SK-MEL-5 (cell line): Measurements from ENCODE around the gene DALRD3. TPM values are rescaled to one million over a fixed set of nuclear protein-coding genes. Genes with fewer than 3 reads are reported as not detected.
A peak's percentile ranks its signal among the peaks of the same experiment; 100 is the strongest.
"Not testable (repeated sequence)": the region's sequence is repeated elsewhere in the genome, so short reads cannot be mapped to it uniquely, and the experiment has no call there.

Experiments used
- DNase-seq: peaks from one replicate; pipeline ENCODE4 v3.0.0-alpha.2; 2016; ENCODE audit warnings: low read depth, low spot score
- in situ Hi-C: cut with HindIII; loops from 2 replicates; pipeline ENCODE4 v1.10.0; 2016; ENCODE audit warnings: low sequenced_read_pairs, high pct_unique_total_duplicates, low pct_unique_long_range_greater_than_20kb
- total RNA-seq: library from RNA; depleted of rRNA; stranded (reverse); fragments of >200 nt; shearing (Covaris generic); gene quantifications from 2 replicates; pipeline ENCODE4 v1.2.3, GENCODE V29; 2014

The DALRD3 gene
- total RNA-seq, 1 experiment from 2014 or later, result 35.6 TPM

- in situ Hi-C loops, result no loop called here
These were observed 5.9 kb downstream of the DALRD3 start for GRCh38 chr3:49012441-49013017.

DNA sequence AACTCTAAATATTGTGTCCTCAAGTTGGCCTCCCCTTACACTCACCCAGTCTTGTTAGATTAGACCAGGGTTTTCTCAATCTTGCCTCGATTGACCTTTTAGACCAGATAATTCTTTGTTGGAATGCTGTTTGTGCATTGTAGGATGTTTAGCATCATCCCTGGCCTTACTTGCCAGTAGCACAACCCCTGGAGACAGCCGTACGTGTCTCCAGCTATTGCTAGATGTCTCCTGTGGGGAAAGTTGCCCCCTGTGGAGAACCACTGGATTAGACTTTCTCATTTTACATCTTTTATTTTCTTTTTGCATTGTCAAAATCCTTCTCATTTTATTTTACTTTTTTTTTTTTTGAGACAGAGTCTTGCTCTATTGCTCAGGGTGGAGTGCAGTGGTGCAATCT lies 9.0 kb downstream of the DALRD3 start:
- in situ Hi-C loops, result no loop called here
- DNase-seq, result no peak

More at GRCh38 chr3:49012441-49013017, 5.9 kb downstream of the DALRD3 start:
- DNase-seq, result no peak

GRCh38 chr3:49008627-49009026 lies 9.8 kb downstream of the DALRD3 start:
- DNase-seq, in situ Hi-C loops: not testable (repeated sequence)

- in situ Hi-C loops, result no loop called here
- peak; percentile 81 for DNase-seq
These were observed 10.4 kb downstream of the DALRD3 start for GRCh38 chr3:49007771-49008528.

DNA sequence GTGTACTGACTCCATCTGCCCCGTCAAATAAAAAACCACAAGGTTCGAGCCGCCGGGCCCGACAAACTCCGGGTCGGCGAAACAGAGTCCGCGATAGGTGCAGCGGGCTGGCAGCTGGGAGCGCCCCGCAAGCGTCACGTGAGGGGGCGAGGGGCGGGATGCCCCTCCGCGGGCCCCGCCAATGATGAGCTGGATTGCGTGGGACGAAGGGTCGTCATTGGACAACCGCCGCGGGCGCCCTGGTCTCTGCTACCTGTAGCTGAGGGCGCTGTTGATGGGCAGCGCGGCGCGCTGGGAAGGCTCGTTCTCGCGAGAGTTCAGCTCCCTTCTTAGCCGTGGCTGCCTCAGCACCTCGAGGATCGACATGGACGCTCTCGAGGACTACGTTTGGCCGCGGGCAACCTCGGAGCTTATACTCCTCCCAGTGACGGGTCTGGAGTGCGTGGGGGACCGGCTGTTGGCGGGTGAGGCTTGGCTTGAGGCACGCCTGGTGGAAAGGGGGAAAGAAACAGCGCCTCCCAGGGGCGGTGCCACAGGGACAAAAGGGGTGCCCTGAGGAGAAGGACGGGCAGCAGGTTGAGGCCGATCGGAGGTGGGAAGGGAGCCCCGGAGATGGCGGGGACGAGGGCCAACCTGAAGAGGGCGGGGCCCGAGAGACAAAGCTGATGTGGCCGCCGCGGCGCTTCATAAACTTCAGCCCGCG lies 11.2 kb downstream of the DALRD3 start, which contains the start of gene WDR6:
Gene WDR6 (plus strand): TSS at position 324 of the 703 bp plus-strand sequence. CDS start 41 bp downstream, at position 365.
- in situ Hi-C loops, result no loop called here
- peak; percentile 92 for DNase-seq

DNA sequence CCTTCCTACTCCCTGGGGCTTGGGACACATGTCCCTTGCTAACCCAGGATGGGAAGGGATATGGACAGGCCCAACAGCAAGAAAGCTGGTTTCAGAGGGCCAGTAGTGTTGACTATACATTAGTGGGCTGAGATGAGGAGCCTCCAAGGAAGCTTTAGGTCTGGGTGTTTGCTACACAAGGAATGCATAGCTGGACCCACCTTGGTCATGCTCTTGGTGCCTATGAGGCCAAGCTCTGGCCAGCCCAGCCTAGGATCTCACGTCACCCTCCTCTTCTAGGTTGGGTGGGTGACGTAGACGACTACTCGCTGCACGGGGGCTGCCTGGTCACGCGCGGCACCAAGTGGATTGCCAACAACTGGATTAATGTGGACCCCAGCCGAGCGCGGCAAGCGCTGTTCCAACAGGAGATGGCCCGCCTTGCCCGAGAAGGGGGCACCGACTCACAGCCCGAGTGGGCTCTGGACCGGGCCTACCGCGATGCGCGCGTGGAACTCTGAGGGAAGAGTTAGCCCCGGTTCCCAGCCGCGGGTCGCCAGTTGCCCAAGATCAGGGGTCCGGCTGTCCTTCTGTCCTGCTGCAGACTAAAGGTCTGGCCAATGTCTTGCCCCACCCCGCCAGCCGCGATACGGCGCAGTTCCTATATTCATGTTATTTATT lies 11.8 kb downstream of the DALRD3 start:
- in situ Hi-C loops, result no loop called here
- DNase-seq, result no peak

- no peak for DNase-seq
- in situ Hi-C loops, result no loop called here
These were observed 12.4 kb downstream of the DALRD3 start for GRCh38 chr3:49005998-49006397.

GRCh38 chr3:49005303-49005680 lies 13.1 kb downstream of the DALRD3 start:
- DNase-seq, result no peak
- in situ Hi-C loops, result no loop called here

- in situ Hi-C loops, result no loop called here
These were observed 13.8 kb downstream of the DALRD3 start for GRCh38 chr3:49004352-49005302.

GRCh38 chr3:49001155-49001554 lies 17.2 kb downstream of the DALRD3 start:
- in situ Hi-C loops, result no loop called here
- DNase-seq, result no peak

More at GRCh38 chr3:49004352-49005302, 13.8 kb downstream of the DALRD3 start:
- DNase-seq, result no peak

- in situ Hi-C loops, result no loop called here
These were observed 19.1 kb downstream of the DALRD3 start for GRCh38 chr3:48999085-48999858.

DNA sequence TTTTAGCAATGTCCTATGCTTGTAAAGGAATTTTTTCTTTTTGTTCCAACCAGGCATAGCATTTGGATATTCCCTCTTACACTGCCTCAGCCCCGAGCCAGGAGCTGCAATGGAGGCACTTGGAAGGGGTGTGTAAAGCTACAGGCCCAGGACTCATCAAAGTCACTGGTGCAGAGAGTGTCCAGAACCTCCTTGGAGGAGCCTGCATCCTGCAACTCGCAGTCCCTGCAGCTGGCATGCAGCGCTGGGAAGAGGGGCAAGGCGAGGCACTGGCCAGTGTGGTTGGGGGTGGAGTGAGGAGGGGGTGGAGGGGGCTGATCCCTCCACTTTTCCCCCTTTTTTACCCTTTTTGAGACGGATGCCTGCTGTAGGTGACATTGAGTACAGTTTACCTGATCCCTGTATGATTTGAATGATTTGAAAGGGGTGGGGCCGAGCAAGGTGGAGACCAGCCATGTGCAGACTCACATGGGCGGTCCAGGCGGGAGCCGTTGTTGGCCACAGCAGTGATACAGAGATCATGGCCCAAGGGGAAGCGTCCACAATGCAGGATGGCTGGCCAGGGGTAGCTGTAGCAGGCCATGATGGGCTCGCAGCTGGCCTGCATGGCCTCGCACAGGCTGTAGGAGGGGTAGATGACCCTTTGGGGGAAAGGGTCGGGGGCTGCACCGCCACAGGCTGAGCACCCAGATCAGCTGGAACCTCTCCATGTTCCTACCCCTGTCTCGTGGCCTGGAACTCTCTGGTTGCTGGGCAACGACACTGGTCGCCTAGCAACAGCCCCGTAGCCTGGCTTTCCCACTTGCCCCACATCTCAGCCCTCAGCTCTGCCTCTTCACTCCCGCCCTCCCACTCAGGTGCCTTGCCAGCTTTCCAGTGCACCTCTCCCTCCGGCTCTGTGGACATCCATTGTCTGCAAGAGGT lies 20.4 kb downstream of the DALRD3 start:
- in situ Hi-C loops, result no loop called here
- no peak for DNase-seq

More at GRCh38 chr3:48999085-48999858, 19.1 kb downstream of the DALRD3 start:
- no peak for DNase-seq

- in situ Hi-C loops, result no loop called here
- no peak for DNase-seq
These were observed 21.2 kb downstream of the DALRD3 start for GRCh38 chr3:48997102-48997635.

DNA sequence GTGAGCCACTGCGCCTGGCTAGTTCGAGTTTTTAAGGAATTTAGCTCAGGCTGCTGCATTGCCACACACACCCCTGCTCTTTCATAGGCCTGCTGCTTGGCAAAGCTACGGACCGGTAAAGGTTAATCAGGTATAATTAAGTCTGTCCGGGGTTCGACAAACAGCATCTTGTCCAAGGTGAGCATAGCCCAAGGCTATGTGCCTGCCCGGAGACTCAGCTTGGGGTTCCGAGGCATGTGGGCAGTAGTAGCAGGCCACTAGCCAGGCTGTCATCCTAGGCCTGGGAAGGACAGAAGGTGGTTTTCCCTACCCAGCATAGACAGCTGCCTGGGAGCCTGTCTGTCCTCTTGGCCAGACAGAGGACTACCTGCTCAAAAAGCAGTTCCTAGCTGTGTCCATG lies 21.7 kb downstream of the DALRD3 start:
- in situ Hi-C loops, result no loop called here
- no peak for DNase-seq

- in situ Hi-C loops, result no loop called here
- no peak for DNase-seq
These were observed 24.5 kb downstream of the DALRD3 start for GRCh38 chr3:48993834-48994233.
